HG02763 (cell line): ENCODE data around the gene PPP1R15A.
"Not testable (repeated sequence)": the region's sequence is repeated elsewhere in the genome, so short reads cannot be mapped to it uniquely, and the experiment has no call there.

Experiments
- ATAC-seq: cut with Tn5 transposase; IDR thresholded peaks from one replicate; pipeline ENCODE4 v1.9.1; 2021; ENCODE audit warnings: mild to moderate bottlenecking, moderate library complexity; ENCODE audit not compliant: unreplicated experiment

The PPP1R15A gene

DNA sequence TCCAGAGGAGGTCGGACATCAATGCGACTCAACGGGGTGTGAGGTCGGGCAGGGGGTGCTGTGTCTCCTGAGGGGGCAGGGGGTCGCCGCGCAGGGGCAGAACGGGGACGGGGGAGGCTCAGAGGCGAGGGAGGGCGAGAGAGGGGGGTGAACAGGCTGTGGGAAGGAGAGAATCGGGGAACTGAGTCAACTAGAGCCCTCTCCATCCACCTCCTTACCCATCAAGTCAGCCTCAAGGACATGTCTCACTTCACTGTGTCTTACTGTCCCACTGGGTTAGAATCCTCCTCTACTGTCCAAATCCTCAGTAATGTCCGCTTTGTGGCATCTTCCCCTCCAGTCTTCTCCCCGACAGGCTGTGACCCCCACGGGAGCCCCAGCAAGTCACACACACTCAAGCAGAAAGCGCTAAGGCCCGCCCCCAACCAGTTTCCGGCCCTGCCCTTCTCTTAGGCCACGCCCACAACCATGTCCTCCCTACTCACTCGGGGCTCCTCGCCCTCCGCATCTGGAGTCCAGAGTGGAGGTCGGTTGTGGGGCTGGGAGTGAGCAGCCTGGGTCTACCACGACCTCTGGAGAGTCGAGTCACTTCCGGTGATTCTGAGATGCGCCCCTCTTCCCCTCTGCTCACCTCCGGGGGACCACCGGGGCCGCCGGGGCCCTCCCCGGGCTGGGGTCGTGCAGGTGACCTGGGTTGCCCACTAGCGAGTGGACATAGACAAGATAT, 13.1 kb upstream of the PPP1R15A start:
- no peak for ATAC-seq

DNA sequence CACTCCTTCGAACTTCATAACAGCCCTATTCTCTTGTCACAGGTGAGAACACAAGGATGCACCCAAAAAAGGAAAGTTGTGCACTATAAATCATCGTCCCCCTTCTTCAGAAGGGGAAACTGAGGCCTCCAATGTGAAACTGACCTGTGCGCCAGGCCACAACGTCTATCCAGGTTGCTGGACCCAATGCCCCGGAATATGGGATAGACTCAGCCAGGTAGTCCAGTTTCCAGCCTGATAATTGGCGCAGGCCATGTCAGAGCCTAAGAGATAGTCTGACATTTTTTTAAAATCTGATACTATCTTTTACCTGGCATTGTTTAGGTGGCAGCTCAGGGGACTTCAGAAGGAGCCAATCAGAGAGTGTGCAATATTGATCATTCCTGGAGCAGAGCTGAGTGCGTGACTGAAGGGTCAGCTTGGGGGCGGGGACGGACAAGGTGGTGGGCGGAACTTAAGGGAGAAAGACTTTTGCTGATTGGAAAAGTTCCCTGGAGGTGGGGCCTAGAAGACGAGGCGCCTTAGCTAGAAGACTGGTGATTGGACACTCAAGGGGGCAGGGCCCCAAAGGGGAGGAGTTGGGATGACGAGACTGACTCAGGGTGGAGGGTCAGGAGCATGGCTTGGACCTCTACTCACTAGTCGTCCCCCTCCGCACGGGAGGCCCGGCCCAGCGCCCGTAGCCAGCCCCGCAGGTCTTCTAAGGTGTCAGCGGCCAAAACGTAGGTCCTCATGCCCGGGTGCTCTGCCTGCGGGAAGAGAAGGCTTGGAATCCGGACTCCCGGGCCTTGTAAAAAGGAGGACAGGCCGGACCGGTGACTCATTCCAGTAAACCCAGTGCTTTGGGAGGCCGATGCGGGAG, 12.3 kb upstream of the PPP1R15A start:
- no peak for ATAC-seq

DNA sequence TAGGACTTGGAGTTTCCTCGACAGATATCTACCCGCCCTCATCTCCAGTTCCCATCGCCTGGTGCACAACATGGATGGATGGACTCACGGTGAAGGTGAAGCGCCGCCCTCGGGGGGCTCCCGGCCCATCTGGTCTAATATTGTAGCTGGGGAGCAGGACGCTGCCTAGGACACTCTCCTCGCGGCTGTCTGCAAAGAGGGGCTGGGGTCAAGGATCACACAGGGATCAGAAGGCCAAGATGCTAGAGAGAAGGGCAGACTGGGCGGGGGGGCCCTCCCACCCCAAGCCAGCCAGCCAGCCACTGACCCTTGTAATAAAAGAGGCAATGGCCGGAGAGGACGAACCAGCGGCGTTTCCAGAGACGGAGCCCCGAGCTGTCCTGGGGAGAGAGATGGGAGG, 10.9 kb upstream of the PPP1R15A start:
- no peak for ATAC-seq

DNA sequence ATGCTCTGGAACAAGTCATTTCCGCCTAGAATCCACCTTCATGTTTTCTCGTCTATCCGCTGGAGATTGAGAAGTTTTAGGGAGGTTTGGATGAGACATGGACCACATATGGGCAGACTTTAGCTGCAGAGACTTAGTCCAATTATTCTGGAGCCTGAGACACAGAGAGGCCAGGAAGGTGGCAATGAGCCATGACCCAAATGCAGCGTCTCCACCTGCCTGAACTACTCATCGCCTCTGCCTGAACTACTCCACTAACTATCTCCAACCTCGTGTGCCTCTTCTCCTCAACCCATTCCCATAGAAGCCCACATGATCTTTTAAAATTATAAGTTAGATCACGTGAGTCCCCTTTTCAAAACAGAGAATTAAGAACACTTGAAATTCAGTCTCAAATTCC, 9.4 kb upstream of the PPP1R15A start:
- ATAC-seq: no peak

DNA sequence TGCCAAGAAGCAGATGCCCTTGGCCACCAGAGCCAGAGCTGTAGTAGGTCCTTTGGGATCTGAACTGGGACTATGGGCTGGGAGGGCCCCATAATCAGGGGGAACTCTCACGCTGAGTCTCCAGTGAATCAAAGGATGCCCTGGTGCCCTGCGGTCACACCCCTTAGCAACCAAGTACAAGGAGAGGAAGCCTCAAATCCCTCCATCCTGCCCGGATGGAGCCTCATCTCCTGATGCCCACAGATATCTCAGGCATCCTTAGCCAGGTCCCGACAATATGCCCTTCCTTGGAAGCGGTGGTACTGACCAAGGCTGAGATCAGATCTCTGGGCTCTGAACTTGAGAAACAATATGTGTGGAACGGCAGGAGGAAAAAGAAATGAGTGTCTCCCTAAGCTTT, 5.5 kb upstream of the PPP1R15A start:
- no peak for ATAC-seq

DNA sequence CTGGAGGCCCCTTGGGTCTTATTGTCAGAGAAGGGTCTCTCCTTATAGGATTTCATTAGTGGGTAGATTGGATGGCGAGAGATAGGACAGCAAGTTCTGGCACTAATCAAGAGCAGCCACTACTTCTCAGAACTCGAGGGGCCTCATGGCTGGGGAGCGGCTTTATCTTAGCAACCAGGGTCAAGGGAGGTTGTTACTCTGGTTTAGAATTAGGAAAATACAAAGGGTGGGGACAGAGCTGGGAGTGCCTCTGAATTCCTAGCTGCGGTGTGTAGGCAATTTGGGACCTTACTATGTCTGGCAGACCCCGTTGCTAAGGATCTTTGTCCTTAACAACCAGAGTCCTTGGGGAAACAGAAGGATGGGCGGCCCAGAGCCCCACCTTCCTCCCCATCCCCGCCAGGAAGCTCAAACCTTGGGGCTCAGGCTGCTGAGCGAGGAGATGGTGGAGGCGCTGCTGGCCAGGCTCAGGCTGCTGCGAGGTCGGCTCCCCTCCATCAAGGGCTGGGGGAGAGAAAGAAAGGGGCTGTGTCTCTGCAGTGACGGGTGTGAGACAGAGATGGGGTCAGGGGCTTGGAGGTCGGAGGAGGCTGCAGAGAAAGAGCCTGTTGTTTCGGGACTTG, 5.0 kb upstream of the PPP1R15A start:
- ATAC-seq: no peak

DNA sequence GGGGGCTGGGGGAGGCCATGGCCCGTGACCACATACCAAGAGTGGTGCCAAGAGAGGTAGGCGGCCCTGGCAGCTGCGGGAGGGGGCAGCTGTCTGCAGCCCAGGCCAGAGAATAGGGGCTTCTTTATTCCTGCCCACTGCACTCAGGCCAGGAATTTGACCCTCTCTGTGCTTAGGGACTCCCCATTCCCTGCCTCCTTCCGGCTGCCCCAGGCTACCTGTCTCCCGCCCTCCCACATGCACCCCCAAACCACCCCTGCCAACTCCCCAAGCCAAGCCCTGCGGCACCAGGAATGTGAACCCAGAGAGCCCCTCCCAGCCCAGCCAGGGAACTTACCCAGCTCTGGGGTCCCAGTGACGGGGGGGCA, 4.5 kb upstream of the PPP1R15A start:
- no peak for ATAC-seq

DNA sequence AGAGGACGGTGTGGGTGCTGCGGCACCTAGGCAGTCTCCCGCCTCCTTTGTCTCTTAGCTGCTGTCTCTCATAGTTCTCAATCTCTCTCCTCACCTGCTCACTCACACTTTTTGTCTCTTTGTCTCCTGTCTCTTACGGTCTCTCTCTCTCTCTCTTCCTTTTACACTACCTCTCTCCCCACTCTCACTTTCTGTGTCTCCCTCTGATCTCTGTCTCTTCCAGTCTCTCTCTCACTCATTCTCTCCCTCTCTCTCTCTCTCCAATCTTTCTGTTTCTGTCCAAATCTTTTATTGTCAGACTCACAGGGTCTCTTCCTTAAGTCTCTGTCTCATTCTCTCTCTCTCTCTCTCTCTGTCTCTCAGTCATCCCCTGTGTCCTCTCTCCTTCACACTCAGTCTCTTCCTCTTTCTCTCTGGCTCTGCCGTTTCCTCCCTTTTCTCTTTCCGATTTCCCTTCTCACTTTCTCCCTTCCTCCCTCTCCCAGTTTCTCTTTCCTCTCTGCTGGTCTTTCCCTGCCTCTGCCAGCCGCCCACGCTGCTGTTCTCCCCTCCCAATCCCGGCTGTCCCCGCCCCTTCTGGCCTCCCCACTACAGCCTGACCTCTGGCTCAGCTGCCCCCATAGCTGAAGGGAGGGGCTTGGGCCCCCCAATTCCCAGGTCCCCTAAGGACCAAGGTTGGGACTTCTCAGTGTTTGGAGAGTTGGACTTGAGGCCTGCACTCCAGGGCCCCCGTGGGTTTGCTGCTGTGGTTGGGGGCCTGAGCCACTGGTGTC, 3.9 kb upstream of the PPP1R15A start, which contains the start of gene PLEKHA4:
TSS of gene PLEKHA4 (minus strand) at position 504 of the 773 bp plus-strand sequence. CDS start 997 bp downstream, outside the sequence.
- ATAC-seq: no peak

DNA sequence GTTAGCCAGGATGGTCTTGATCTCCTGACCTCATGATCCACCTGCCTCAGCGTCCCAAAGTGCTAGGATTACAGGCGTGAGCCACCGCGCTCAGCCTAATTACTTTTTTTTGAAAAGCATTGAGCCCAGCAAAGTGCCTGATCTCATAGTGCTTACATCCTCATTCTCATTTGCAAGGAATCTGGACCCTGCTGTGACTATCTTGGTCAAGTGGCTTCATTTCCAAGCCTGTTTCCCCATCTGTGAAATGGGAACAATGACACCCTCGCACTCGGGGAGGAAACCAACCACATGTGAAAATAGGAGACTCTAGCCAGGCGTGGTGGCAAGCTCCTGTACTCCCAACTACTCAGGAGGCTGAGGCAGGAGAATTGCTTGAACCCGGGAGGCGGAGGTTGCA, 2.2 kb upstream of the PPP1R15A start:
- no peak for ATAC-seq

DNA sequence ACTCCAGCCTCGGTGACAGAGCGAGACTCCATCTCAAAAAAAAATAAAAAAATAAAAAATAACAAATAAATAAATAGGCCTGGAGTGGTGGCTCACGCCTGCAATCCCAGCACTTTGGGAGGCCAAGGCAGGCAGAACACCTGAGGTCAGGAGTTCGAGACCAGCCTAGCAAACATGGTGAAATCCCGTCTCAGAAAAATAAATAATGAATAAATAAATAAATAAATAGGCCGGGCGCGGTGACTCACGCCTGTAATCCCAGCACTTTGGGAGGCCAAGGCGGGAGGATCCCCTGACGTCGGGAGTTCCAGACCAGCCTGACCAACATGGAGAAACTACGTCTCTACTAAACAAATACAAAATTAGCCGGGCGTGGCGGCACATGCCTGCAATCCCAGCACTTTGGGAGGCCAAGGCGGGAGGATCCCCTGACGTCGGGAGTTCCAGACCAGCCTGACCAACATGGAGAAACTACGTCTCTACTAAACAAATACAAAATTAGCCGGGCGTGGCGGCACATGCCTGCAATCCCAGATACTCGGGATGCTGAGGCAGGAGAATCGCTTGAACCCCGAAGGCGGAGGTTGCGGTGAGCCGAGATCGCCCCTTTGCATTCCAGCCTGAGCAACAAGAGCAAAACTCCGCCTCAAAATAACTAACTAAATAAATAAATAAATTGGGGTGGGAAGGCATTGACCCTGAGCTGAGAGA, 595 bp upstream of the PPP1R15A start:
- not testable (repeated sequence) for ATAC-seq

DNA sequence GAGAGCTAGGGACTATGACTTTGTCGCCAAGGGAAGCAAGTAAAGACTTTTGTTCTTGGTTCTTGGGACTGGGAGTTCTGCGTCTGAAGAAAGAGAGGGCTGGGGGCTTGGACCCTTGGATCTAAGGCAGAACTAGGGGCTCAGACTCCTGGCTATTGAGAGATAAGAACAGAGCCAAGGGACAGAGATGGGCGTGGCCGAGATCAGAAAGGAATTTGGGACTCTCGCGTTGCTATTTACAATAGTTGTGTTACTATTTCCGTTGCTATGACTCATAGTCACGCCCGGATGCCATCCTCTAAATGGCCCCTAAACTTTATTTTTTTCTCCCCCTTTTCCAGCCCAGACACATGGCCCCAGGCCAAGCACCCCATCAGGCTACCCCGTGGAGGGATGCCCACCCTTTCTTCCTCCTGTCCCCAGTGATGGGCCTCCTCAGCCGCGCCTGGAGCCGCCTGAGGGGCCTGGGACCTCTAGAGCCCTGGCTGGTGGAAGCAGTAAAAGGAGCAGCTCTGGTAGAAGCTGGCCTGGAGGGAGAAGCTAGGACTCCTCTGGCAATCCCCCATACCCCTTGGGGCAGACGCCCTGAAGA, 759 bp downstream of the PPP1R15A start:
- ATAC-seq: peak; percentile 17

DNA sequence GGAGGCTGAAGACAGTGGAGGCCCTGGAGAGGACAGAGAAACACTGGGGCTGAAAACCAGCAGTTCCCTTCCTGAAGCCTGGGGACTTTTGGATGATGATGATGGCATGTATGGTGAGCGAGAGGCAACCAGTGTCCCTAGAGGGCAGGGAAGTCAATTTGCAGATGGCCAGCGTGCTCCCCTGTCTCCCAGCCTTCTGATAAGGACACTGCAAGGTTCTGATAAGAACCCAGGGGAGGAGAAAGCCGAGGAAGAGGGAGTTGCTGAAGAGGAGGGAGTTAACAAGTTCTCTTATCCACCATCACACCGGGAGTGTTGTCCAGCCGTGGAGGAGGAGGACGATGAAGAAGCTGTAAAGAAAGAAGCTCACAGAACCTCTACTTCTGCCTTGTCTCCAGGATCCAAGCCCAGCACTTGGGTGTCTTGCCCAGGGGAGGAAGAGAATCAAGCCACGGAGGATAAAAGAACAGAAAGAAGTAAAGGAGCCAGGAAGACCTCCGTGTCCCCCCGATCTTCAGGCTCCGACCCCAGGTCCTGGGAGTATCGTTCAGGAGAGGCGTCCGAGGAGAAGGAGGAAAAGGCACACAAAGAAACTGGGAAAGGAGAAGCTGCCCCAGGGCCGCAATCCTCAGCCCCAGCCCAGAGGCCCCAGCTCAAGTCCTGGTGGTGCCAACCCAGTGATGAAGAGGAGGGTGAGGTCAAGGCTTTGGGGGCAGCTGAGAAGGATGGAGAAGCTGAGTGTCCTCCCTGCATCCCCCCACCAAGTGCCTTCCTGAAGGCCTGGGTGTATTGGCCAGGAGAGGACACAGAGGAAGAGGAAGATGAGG, 1.5 kb downstream of the PPP1R15A start:
- ATAC-seq: no peak

DNA sequence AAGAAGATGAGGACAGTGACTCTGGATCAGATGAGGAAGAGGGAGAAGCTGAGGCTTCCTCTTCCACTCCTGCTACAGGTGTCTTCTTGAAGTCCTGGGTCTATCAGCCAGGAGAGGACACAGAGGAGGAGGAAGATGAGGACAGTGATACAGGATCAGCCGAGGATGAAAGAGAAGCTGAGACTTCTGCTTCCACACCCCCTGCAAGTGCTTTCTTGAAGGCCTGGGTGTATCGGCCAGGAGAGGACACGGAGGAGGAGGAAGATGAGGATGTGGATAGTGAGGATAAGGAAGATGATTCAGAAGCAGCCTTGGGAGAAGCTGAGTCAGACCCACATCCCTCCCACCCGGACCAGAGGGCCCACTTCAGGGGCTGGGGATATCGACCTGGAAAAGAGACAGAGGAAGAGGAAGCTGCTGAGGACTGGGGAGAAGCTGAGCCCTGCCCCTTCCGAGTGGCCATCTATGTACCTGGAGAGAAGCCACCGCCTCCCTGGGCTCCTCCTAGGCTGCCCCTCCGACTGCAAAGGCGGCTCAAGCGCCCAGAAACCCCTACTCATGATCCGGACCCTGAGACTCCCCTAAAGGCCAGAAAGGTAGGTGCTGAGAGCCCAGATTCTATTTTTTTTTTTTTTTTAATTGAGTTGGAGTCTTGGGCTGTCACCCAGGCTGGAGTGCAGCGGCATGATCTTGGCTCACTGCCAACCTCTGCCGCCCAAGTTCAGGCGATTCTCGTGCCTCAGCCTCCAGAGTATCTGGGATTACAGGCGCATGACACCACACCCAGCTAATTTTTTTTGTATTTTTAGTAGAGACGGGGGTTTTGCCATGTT, 2.3 kb downstream of the PPP1R15A start:
- ATAC-seq: no peak

DNA sequence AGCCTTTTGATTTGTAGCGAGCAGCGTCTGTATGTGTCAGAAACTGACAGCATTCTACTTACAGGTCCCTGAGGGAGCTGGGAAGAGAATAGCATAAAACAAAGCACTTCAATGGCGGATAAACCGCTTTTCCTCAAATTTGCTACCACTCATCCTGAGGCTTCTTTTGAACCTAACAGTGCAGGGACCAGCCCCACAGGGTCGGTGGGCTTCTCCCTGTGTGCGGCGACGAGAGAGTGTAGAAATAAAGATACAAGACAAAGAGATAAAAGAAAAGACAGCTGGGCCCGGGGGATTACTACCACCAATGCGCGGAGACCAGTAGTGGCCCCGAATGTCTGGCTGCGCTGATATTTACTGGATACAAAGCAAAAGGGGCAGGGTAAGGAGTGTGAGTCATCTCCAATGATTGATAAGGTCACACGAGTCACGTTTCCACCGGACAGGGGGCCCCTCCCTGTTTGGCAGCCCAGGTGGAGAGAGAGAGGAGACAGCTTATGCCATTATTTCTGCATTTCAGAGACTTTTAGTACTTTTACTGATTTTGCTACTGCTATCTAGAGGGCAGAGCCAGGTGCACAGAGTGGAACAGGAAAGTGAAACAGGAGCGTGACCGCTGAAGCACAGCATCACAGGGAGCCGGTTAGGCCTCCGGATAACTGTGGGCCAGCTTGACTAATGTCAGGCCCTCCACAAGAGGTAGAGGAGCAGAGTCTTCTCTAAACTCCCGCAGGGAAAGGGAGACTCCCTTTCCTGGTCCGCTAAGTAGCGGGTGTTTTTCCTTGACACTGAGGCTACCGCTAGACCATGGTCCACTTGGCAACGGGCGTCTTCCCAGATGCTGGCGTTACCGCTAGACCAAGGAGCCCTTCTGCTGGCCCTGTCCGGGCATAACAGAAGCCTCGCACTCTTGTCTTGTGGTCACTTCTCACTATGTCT, 4.1 kb downstream of the PPP1R15A start:
- ATAC-seq: not testable (repeated sequence)

DNA sequence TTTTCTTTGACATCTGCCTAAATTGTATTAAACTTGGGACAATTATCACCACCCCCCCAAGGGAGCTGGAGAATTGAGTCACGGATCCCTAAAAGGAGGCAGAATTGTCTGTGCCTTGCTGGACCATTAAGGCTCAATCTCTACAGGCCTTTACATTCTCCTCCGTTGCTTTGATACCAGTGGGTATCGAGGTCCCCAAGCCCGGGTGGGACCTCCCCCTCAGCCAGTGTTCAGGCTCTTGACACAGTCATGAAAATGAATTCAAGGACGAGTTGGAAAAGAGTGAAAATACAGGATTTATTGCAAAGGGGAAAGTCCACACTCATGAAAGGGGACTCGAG, 5.6 kb downstream of the PPP1R15A start:
- no peak for ATAC-seq

DNA sequence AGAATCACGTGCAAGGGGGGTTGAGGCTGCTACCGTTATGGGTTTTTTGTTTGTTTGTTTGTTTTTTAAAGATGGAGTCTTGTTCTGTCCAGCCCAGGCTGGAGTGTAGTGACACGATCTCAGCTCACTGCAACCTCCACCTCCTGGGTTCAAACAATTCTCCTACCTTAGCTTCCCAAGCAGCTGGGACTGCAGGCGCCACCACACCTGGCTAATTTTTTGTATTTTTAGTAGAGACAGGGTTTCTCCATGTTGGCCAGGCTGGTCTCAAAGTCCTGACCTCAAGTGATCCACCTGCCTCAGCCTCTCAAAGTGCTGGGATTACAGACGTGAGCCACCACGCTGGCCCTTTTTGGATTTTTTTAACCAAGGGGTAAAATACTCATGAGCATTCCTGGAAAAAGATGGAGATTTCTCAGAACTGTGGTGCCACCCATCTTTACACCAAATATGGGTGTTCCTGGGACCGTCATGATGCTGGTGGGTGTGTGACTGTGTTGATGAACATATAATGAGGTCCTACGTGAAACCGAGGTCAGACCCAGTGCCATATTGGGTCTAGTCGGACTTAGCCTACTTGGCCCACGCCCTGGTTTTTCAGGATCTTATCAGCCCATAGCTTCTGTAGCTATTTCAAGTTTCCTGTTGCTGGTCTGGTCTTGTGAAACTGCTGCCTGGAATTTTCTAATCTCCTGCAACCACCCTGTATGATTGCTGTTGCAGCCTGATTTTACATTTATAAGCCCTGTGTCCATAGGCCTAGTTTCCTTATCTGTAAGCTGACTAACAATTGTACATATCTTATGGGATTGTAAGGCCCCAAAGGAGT, 6.2 kb downstream of the PPP1R15A start:
- ATAC-seq: no peak
